H1 (cell line): ENCODE measurements around the gene CACNB4. TPM values are rescaled to one million over a fixed set of nuclear protein-coding genes. Genes with fewer than 3 reads are reported as not detected.

ENCODE experiments used
- CTCF ChIA-PET: fragments of 300-600 bp; sonication (Branson Sonifier 250); formaldehyde crosslinking; loops from one replicate; lab custom pipeline; 2021; ENCODE audit not compliant: partially characterized antibody; lab: Charles Lee
- POLR2A ChIA-PET: fragments of 300-600 bp; sonication (Branson Sonifier 250); formaldehyde crosslinking; loops from one replicate; lab custom pipeline; 2021; ENCODE audit warnings: inconsistent platforms; ENCODE audit not compliant: partially characterized antibody; lab: Charles Lee
- DNase-seq, 2 experiments: peaks; one replicate each; pipeline versions ENCODE4 v3.0.0 to v3.0.0-alpha.2; 2010 to 2022; ENCODE audit warnings: low spot score in 2 of 2, low read depth in 1 of 2, mixed read lengths in 1 of 2
- FAIRE-seq: peaks from 2 replicates; lab custom pipeline; 2011; peaks lifted over from hg19 to GRCh38; lab: Jason Lieb, UNC
- H2AFZ ChIP-seq: 2 replicates; pipeline ENCODE4 v1.8.1; 2012; ENCODE audit warnings: low read length, inconsistent platforms
- H2AK5ac ChIP-seq: 2 replicates; pipeline ENCODE4 v1.6.1; 2013; ENCODE audit warnings: low read depth, low read length
- H2BK120ac ChIP-seq: replicated peaks from 2 replicates; pipeline ENCODE3; 2013; ENCODE audit warnings: low read depth, low read length, inconsistent platforms
- H2BK12ac ChIP-seq: 2 replicates; pipeline ENCODE4 v1.6.1; 2013; ENCODE audit warnings: low read depth, low read length
- H2BK15ac ChIP-seq: 2 replicates; pipeline ENCODE4 v1.6.1; 2013; ENCODE audit warnings: low read length
- H2BK20ac ChIP-seq: 2 replicates; pipeline ENCODE4 v1.6.1; 2013; ENCODE audit warnings: low read length
- H2BK5ac ChIP-seq: 2 replicates; pipeline ENCODE4 v1.6.1; 2013; ENCODE audit warnings: low read depth, low read length
- H3K14ac ChIP-seq: 2 replicates; pipeline ENCODE4 v1.6.1; 2013; ENCODE audit warnings: inconsistent platforms; ENCODE audit not compliant: insufficient read length
- H3K18ac ChIP-seq: 2 replicates; pipeline ENCODE4 v1.6.1; 2013; ENCODE audit warnings: low read length; ENCODE audit errors: extremely low read depth
- H3K23ac ChIP-seq: 2 replicates; pipeline ENCODE4 v1.6.1; 2013; ENCODE audit warnings: inconsistent platforms; ENCODE audit not compliant: insufficient read length
- H3K23me2 ChIP-seq: 2 replicates; pipeline ENCODE4 v1.6.1; 2013; ENCODE audit warnings: low read depth, low read length
- H3K27ac ChIP-seq: 2 replicates; pipeline ENCODE4 v1.6.1; 2011; ENCODE audit warnings: low read depth, low read length, inconsistent platforms
- H3K27me3 ChIP-seq, 4 experiments: replicated peaks in 1 of 4; 1 replicate in 1 of 4; 2 replicates in 3 of 4; pipeline versions ENCODE4 v1.6.1 to v1.8.1; 2011 to 2013; ENCODE audit warnings: low read length in 3 of 4, mild to moderate bottlenecking in 3 of 4, inconsistent platforms in 2 of 4, mixed read lengths in 2 of 4, moderate library complexity in 1 of 4; ENCODE audit not compliant: control insufficient read depth in 3 of 4, insufficient read depth in 3 of 4; ENCODE audit errors: extremely low read depth in 1 of 4
- H3K36me3 ChIP-seq, 4 experiments: 2 replicates each; pipeline versions ENCODE4 v1.6.1 to v1.8.1; 2011 to 2013; ENCODE audit warnings: mild to moderate bottlenecking in 4 of 4, low read length in 3 of 4, moderate library complexity in 2 of 4, control low read depth in 1 of 4, inconsistent platforms in 1 of 4; ENCODE audit not compliant: insufficient read depth in 4 of 4, control insufficient read depth in 2 of 4
- H3K4ac ChIP-seq: replicated peaks from 2 replicates; pipeline ENCODE3; 2013; ENCODE audit warnings: low read length, low read depth, mixed read lengths, inconsistent platforms; ENCODE audit not compliant: insufficient read length
- H3K4me1 ChIP-seq, 4 experiments: replicated peaks in 1 of 4; 1 replicate in 1 of 4; 2 replicates in 3 of 4; pipeline versions ENCODE4 v1.6.1 to v1.8.1; 2011 to 2013; ENCODE audit warnings: low read length in 3 of 4, inconsistent platforms in 2 of 4, mixed read lengths in 1 of 4; ENCODE audit not compliant: insufficient read depth in 4 of 4, control insufficient read depth in 3 of 4
- H3K4me2 ChIP-seq, 2 experiments: 2 replicates each; pipeline versions ENCODE4 v1.6.1 to v1.8.1; 2011 to 2013; ENCODE audit warnings: low read depth in 2 of 2, low read length in 2 of 2, control low read depth in 1 of 2, inconsistent platforms in 1 of 2, mild to moderate bottlenecking in 1 of 2; ENCODE audit not compliant: insufficient read depth in 1 of 2
- H3K4me3 ChIP-seq, 4 experiments: fragments of 200-600, 300-600 bp in 1 of 4; sonication (generic), shearing (Covaris generic), sonication (Bioruptor Twin) in 1 of 4; 2 replicates each; pipeline versions ENCODE4 v1.5.1 to v1.8.1; 2011 to 2016; ENCODE audit warnings: low read length in 4 of 4, low read depth in 3 of 4, control low read depth in 2 of 4, inconsistent platforms in 2 of 4, mild to moderate bottlenecking in 2 of 4, mixed read lengths in 1 of 4, moderate library complexity in 1 of 4; ENCODE audit not compliant: insufficient read depth in 2 of 4; ENCODE audit errors: extremely low read depth in 1 of 4
- H3K56ac ChIP-seq: replicated peaks from 2 replicates; pipeline ENCODE3; 2013; ENCODE audit warnings: low read depth, mild to moderate bottlenecking, mixed read lengths, low read length, inconsistent platforms; ENCODE audit not compliant: insufficient read length
- H3K79me1 ChIP-seq: 2 replicates; pipeline ENCODE4 v1.6.1; 2013; ENCODE audit warnings: low read depth, low read length, control low read depth
- H3K79me2 ChIP-seq, 2 experiments: 2 replicates each; pipeline versions ENCODE4 v1.6.1 to v1.8.1; 2012 to 2013; ENCODE audit warnings: low read length in 2 of 2, mild to moderate bottlenecking in 2 of 2, inconsistent platforms in 1 of 2; ENCODE audit not compliant: insufficient read depth in 2 of 2, control insufficient read depth in 1 of 2
- H3K9ac ChIP-seq, 4 experiments: replicated peaks in 1 of 4; 1 replicate in 1 of 4; 2 replicates in 3 of 4; pipeline versions ENCODE4 v1.6.1 to v1.8.1; 2011 to 2013; ENCODE audit warnings: low read depth in 3 of 4, low read length in 3 of 4, control low read depth in 2 of 4, mild to moderate bottlenecking in 2 of 4, moderate library complexity in 2 of 4, inconsistent platforms in 1 of 4; ENCODE audit errors: extremely low read depth in 1 of 4
- H3K9me3 ChIP-seq, 2 experiments: 2 replicates each; pipeline versions ENCODE4 v1.6.1 to v1.8.1; 2012 to 2013; ENCODE audit warnings: mild to moderate bottlenecking in 2 of 2, moderate library complexity in 2 of 2, control low read depth in 1 of 2, inconsistent platforms in 1 of 2, low read depth in 1 of 2, low read length in 1 of 2, mixed read lengths in 1 of 2; ENCODE audit not compliant: insufficient read depth in 2 of 2
- H4K20me1 ChIP-seq, 2 experiments: replicated peaks in 1 of 2; 2 replicates each; pipeline versions ENCODE3 to v1.8.1; 2011 to 2013; ENCODE audit warnings: inconsistent platforms in 2 of 2, low read length in 2 of 2, mild to moderate bottlenecking in 1 of 2; ENCODE audit not compliant: insufficient read depth in 2 of 2, control insufficient read depth in 1 of 2
- H4K5ac ChIP-seq: 2 replicates; pipeline ENCODE4 v1.6.1; 2013; ENCODE audit warnings: low read length, low read depth, mixed read lengths, inconsistent platforms; ENCODE audit not compliant: insufficient read length
- H4K8ac ChIP-seq: 2 replicates; pipeline ENCODE4 v1.8.0; 2013; ENCODE audit warnings: mild to moderate bottlenecking, moderate library complexity, low read length, inconsistent platforms; ENCODE audit not compliant: insufficient read depth; ENCODE audit errors: extremely low read depth
- H4K91ac ChIP-seq: replicated peaks from 2 replicates; pipeline ENCODE3; 2013; ENCODE audit warnings: low read length, mixed read lengths, inconsistent platforms; ENCODE audit not compliant: insufficient read length
- EGR1 ChIP-seq: IDR thresholded peaks from 2 replicates; pipeline ENCODE4 v1.6.1; 2011; ENCODE audit warnings: low read depth, low read length, borderline replicate concordance
- GTF2F1 ChIP-seq: IDR thresholded peaks from 2 replicates; pipeline ENCODE4 v1.6.1; 2012; ENCODE audit warnings: low read depth, low read length, improper control_type of control experiment, borderline replicate concordance
- SP1 ChIP-seq: IDR thresholded peaks from 2 replicates; pipeline ENCODE4 v1.6.1; 2011; ENCODE audit warnings: low read depth, low read length
- TEAD4 ChIP-seq: IDR thresholded peaks from 2 replicates; pipeline ENCODE4 v1.6.1; 2012; ENCODE audit warnings: low read depth, low read length, inconsistent platforms, mixed read lengths
- WGBS, 2 experiments: shearing (Covaris generic) in 1 of 2; methylation state at CpG; one replicate each; pipeline versions ENCODE4 v1.1.6 to v1.1.7; 2013 to 2015; ENCODE audit warnings: low lambda C conversion rate in 2 of 2, mixed read lengths in 2 of 2, inconsistent platforms in 1 of 2, low coverage in 1 of 2, missing lambda C conversion rate in 1 of 2; ENCODE audit not compliant: insufficient replicate concordance in 2 of 2, insufficient coverage in 1 of 2, insufficient read length in 1 of 2; ENCODE audit errors: extremely low coverage in 1 of 2, missing lambda C conversion rate in 1 of 2; 5-methylcytosine and 5-hydroxymethylcytosine counted together
- polyA plus RNA-seq, 7 experiments: library from polyadenylated mRNA; depleted of rRNA in 3 of 7; stranded (reverse) in 5 of 7; unstranded in 2 of 7; fragments of >200 nt in 5 of 7; fragments of 200-250 nt in 2 of 7; gene quantifications; 1 replicate in 5 of 7; 2 replicates in 1 of 7; 4 replicates in 1 of 7; pipeline versions ENCODE4 v1.2.1 to v1.2.3, GENCODE V29; 2011 to 2013; ENCODE audit warnings: missing spikeins in 2 of 7, mixed read lengths in 2 of 7
- total RNA-seq: library from RNA; stranded (reverse); fragmentation: NEBNext Ultra II Directional; extraction: Animal tissue kit (Norgen Biotek cat#: 25700); gene quantifications from 2 replicates; pipeline ENCODE4 v1.2.1, GENCODE V29; 2021

Gene CACNB4
- total and polyA plus RNA-seq, 2 of the 8 experiments (the other 6 are each of a cell fraction or from before 2014, with no cell fraction given) = 2.0 to 4.0 TPM

DNA sequence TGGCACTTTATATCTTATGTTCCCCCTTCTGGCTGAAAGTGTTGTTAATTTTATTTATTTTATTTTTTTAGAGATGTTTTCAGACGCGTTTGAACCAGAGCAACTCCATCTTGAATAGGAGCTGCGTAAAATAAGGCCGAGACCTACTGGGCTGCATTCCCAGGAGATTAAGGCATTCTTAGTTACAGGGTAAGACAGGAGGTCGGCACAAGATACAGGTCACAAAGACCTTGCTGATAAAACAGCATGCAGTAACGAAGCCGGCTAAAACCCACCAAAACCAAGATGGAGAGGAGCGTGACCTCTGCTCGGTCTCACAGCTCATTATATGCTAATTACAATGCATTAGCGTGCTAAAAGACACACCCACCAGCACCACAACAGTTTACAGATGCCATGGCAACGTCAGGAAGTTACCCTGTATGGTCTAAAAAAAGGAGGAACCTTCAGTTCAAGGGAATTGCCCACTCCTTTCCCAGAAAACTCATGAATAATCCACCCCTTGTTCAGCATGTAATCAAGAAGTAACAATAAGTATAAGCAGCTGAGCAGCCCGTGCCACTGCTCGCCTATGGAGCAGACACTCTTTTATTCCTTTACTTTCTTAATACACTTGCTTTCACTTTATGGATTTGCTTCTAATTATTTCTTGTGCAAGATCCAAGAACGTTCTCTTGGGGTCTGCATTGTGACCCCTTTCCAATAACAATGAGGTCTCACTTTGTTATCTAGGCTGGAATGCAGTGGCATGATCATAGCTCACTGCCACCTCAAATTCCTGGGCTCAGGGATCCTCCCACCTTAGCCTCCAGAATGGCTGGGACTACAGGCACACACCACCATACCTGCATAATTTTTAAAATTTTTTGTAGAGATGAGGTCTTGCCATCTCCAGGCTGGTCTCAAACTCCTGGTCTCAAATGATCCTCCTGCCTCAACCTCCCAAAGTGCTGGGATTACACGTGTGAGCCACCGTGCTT lies 55.9 kb downstream of the CACNB4 start:
- no peak overlapping the region for H3K23ac ChIP-seq
- no peak overlapping the region for H4K5ac ChIP-seq
- H2AFZ ChIP-seq = no peak overlapping the region
- H2BK120ac ChIP-seq = no peak overlapping the region
- TF ChIP-seq TEAD4 (peak; percentile 44; the same call in 1 of the 2 replicates), GTF2F1 (no peak), SP1 (0 out of 2 replicates have a peak, but pooled peaks have one; percentile 15), EGR1 (no peak)
- H3K9me3 ChIP-seq = no peaks in the 10 kb centered on the region
- H3K4me1 ChIP-seq = peaks cover 0 to 5% (median 0%) of the 10 kb centered on the region in 4 experiments; a peak in 2 of 7 replicates
- H3K27me3 ChIP-seq = peaks cover 0 to 4% (median 0%) of the 10 kb centered on the region in 4 experiments; a peak in 1 of 7 replicates
- no peaks in the 10 kb centered on the region for H4K20me1 ChIP-seq
- no peak overlapping the region for H3K4me2 ChIP-seq
- H2BK20ac ChIP-seq = no peak overlapping the region
- H3K36me3 ChIP-seq = no peaks in the 10 kb centered on the region
- no peak overlapping the region for H3K4me3 ChIP-seq
- no peaks in the 10 kb centered on the region for H3K79me2 ChIP-seq
- no peak overlapping the region for H3K9ac ChIP-seq
- H4K91ac ChIP-seq = no peak overlapping the region
- H3K79me1 ChIP-seq = no peaks in the 10 kb centered on the region
- H3K23me2 ChIP-seq = no peaks in the 10 kb centered on the region
- H3K18ac ChIP-seq = no peak overlapping the region
- DNase-seq (no peak), FAIRE-seq (no peak)
- H3K56ac ChIP-seq = no peak overlapping the region
- WGBS, 2 experiments = 86% methylated on average over 16 of the region's 16 CpGs; no CpG with 5 or more reads in 1 of the 2 experiments
- no peak overlapping the region for H2BK15ac ChIP-seq
- no peak overlapping the region for H4K8ac ChIP-seq
- no peak overlapping the region for H3K4ac ChIP-seq
- no peak overlapping the region for H2BK12ac ChIP-seq
- POLR2A ChIA-PET = interaction anchor here (0.6 to 1.1 kb wide), 3 partner anchors 10 to 129 kb away, joined by 3 read pairs; no protein-coding TSS in a partner anchor
- no peak overlapping the region for H3K27ac ChIP-seq
- no peak overlapping the region for H3K14ac ChIP-seq
- no peak overlapping the region; the same call in 1 of the 2 replicates for H2AK5ac ChIP-seq
- CTCF ChIA-PET = interaction anchor here (0.9 to 1.1 kb wide), 3 partner anchors 13 to 47 kb away, joined by 3 to 4 read pairs (median 3); no protein-coding TSS in a partner anchor
- no peak overlapping the region for H2BK5ac ChIP-seq
